NCI-H1930 (cell line): ENCODE measurements around the gene CHCHD2.
"Not testable (repeated sequence)": the region's sequence is repeated elsewhere in the genome, so short reads cannot be mapped to it uniquely, and the experiment has no call there.

Source experiments
- DNase-seq, 2 experiments: peaks; one replicate each; lab custom pipeline; 2025; lab: John Stamatoyannopoulos, UW

CHCHD2 gene

GRCh38 chr7:56083150-56083785 lies 23.0 kb downstream of the CHCHD2 start:
- DNase-seq: no peak

DNA sequence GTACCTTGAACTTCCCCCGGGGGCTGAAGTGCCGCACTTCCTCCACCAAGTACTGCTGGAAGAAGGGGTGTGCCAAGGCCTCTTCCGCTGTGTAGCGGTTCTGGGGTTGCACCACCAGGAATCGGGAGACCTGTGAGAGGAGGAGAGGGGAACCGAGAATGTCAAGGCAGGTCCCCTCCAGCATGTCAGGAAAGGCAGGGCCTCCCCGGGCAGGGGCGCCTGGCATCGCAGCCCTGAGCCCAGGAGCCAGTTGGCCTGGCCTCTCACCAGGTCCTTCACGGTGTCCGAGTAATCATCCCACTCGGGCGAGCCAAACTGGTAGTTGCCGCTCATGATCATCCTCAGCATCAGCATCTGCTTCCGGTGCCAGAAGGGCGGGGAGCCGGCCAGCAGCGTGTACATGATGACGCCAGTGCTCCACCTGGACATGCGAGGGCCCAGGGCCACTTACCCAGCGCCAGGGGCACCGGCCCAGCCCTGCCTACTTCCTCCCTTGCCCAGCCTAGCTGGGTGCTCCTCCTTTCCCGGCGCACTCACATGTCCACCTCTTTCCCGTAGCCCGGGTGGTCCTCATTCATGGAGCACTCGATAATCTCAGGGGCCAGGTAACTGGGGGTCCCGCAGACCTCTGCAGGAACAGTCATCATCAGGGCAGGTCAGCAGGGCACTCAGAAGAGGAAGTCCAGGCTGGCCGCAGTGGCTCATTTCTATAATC lies 24.5 kb downstream of the CHCHD2 start:
- DNase-seq: no peak

DNA sequence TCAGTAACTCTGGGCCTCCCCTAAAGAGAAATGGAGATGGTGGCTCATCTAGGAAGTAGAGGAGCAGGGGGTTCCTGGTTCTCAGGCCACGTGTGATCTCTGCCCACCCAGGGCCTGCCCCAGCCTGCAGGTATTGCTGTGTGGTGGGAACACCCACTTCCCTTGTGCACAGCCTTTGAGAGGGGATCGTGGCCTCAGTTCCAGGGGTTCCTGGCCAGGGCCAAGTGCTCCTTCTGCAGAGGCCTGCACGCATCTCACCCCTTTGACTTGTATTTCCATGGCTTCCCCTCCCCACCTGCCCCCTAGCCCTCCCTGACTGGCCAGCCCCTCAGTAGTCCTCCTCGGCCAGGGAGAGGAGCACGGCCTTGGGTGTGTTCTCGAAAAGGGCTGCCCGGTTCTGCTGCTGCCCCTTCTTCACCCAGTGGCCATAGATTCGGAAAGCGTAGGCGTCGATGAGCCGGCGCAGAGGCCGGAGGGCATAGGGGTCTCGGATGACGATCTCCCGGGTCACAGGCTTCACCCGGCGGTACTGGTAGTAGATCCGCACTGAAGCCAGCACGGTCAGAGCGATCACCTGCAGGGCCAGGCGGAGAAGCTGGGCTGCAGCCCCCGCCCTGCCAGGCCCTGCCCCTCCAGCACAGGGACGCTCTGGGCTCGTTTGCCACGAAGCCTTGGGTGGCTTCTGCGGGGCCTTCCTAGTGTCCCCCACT lies 25.4 kb downstream of the CHCHD2 start:
- DNase-seq: not testable (repeated sequence)

DNA sequence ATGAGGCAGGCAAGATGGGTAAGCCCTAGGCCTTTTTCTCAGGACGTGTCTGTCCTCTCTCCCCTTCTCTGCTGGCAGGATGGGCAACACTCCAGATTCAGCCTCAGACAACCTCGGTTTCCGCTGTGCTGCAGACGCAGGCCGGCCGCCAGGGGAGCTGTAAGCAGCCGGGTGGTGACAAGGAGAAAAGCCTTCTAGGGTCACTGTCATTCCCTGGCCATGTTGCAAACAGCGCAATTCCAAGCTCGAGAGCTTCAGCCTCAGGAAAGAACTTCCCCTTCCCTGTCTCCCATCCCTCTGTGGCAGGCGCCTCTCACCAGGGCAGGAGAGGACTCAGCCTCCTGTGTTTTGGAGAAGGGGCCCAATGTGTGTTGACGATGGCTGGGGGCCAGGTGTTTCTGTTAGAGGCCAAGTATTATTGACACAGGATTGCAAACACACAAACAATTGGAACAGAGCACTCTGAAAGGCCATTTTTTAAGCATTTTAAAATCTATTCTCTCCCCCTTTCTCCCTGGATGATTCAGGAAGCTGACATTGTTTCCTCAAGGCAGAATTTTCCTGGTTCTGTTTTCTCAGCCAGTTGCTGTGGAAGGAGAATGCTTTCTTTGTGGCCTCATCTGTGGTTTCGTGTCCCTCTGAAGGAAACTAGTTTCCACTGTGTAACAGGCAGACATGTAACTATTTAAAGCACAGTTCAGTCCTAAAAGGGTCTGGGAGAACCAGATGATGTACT lies 26.7 kb downstream of the CHCHD2 start:
- DNase-seq: no peak

GRCh38 chr7:56078196-56078595 lies 28.1 kb downstream of the CHCHD2 start:
- DNase-seq: no peak

GRCh38 chr7:56077681-56078080 lies 28.6 kb downstream of the CHCHD2 start:
- no peak for DNase-seq

DNA sequence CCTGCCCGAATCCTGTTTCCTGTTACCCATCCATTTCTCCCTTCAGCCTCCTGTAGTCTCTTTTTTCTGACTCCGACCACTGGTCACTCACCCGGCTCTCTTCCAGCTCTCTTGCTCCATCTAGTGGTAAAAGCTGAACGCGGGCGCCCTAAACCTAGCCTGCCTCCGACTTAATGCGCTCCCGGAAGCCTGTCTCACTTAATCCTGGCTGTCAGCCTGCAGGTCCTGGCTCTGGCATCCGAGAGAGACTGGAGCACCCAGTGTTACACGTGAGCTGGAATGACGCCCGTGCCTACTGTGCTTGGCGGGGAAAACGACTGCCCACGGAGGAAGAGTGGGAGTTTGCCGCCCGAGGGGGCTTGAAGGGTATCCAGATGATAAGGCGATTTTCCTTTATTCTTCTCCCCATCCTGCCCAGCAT lies 31.9 kb downstream of the CHCHD2 start:
- peak; percentile 49 to 64 for DNase-seq

DNA sequence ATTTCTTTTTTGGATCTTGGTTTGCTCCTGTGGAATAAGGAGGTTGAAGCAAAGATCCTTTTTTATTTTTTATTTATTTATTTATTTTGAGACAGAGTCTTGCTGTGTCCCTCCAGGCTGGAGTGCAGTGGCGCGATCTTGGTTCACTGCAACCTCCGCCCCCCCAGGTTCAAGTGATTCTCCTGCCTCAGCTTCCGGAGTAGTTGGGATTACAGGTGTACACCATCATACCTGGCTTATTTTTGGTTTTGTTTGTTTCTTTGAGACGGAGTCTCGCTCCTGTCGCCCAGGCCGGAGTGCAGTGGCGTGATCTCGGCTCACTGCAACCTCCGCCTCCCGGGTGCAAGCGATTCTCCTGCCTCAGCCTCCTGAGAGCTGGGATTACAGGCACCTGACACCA lies 39.9 kb downstream of the CHCHD2 start:
- not testable (repeated sequence) for DNase-seq

DNA sequence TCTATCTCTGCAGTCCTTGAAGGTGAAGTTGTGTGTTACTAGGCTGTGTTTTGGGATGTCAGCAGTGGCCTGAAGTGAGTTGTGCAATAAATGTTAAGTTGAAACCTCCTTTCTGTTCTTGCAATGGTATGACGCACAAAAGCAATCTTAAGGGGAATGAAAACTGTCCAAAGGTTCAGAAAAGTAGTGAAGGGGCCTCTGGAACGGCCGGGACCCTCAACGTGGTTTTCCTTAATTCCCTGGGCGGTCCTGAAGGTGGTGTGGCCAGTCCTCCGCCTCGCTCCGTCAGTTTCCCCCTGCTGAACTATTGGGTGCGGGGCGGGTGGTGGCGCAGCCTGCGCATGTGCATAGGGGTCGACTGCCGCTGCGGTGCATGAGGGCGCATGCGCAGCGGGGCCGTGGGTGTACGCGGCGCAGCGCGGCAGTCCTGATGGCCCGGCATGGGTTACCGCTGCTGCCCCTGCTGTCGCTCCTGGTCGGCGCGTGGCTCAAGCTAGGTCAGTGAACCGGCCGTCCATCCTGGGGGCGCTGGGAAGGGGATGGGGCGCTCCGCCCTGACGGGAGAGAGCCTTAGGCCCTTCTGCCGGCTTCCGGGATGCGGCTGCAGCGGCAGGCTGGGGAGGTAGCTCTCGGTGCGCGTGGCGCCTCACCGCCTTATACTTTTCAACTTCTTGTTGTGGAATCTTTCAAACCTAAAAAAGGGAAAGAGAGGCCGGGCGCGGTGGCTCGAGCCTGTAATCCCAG lies 42.2 kb downstream of the CHCHD2 start, which contains the start of gene SUMF2:
Gene SUMF2 (plus strand): TSS at position 405 of the 744 bp plus-strand sequence. CDS start 26 bp downstream, at position 431.
- peak; percentile 91 to 95 for DNase-seq

DNA sequence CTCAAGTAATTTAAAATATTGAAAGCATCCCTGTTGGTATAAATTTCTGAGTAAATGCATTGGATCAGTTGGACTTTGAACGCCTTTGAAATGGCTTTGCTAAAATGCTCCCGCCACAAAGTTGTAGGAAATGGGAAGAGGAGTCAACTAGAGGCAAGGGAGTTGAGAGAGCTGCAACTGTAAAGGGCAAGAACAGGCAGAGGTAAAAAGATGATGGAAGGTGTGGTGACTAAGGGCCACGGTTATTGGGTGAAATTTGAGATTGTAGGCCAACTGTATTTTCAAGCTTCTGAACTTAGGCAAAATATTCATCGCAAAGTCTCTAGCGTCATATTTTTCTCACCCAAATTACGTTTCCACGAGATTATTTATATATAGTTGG lies 42.8 kb downstream of the CHCHD2 start:
- no peak for DNase-seq

GRCh38 chr7:56062382-56062781 lies 43.9 kb downstream of the CHCHD2 start:
- DNase-seq: no peak

- DNase-seq: no peak
Measured at GRCh38 chr7:56053993-56054392, 52.3 kb downstream of the CHCHD2 start.

GRCh38 chr7:56053379-56053778 lies 52.9 kb downstream of the CHCHD2 start:
- DNase-seq: no peak
